ENCODE data around the gene TSSC4.

GRCh38 chr11:2388431-2389376 lies 11.8 kb upstream of the TSSC4 start:
- TF ChIP-seq CTCF (IDR thresholded peaks at IDR 0.05; ENCODE audit: low read depth, low read length) (no peak), EZH2phosphoT487 (IDR thresholded peaks at IDR 0.05; ENCODE audit: low read depth) (no peak)
